SK-N-MC (cell line): ENCODE data around the gene RSRC2.

Experiments used
- EZH2 ChIP-seq: fragments of 200-600 bp; sonication (generic); IDR thresholded peaks from one replicate; pipeline ENCODE4 v1.6.1; 2017; ENCODE audit warnings: antibody characterized with exemption
- FOXP2 ChIP-seq: optimal IDR thresholded peaks from 2 replicates; pipeline ENCODE3; 2011; ENCODE audit warnings: mild to moderate bottlenecking, moderate library complexity; ENCODE audit not compliant: insufficient read depth; ENCODE audit errors: extremely low read length, control extremely low read depth

DNA sequence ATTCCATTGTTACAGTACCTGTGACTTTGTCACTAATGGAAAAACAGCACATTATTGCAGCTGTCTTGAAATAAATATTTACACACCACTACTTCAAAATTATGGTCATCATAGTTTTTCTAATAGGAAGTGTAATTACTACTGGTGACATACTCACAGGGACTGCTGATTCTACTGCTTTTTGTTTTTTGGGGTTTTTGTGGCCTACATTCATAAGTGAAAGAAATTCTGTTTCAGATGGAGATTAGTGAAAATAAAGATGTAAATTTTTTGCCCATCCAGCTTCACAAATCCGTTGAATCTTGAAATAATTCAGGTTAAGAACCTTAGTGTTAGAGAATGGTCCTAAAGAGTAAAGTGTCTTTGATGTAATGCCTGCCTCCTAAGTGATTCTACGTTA lies 17.8 kb upstream of the RSRC2 start:
- TF ChIP-seq FOXP2 (no peak), EZH2 (no peak)
